ENCODE measurements around the gene INTS11. TPM values are rescaled to one million over a fixed set of nuclear protein-coding genes. Genes with fewer than 3 reads are reported as not detected.

INTS11 gene
- total and polyA plus RNA-seq, 9 of the 15 experiments (the other 6 are each of a cell fraction or from before 2014, with no cell fraction given): 3.6 to 183 (median 110) TPM

DNA sequence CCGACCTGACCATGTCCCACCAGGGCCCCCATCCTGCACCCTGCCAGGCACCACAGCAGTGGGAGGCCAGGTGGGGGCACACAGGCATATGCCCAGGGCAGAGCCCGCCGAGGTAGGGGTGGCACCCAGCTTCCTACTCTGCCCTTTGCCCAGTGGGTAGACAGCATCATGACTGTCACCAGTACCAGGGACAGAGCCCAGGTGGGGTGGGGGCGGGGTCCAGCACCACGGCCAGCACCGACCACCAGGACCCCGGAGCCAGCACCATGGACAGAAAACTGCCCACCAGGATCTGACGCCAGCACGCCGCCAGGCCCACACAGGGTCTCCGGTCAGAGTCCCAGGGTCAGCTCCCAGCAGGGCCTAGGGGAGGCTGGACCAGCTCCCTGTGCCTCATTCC is 10.4 kb upstream of the INTS11 start (continued):
- TF ChIP-seq POLR2B (IDR thresholded peaks at IDR 0.05; ENCODE audit: low read depth, partially characterized antibody): no peak
- TF ChIP-seq ZFP30 (CRISPR knock-in tag; IDR thresholded peaks at IDR 0.05; ENCODE audit: borderline replicate concordance): no peak
- TF ChIP-seq SMAD3 (CRISPR knock-in tag; conservative IDR thresholded peaks at IDR 0.05): no peak
- TF ChIP-seq XRCC3 (IDR thresholded peaks at IDR 0.05): no peak
- no peak for TF ChIP-seq ZNF318 (IDR thresholded peaks at IDR 0.05; ENCODE audit: borderline replicate concordance in 1 of 2, low read depth in 1 of 2)
- no peak for TF ChIP-seq ERF (CRISPR knock-in tag; IDR thresholded peaks at IDR 0.05)
- no peak for TF ChIP-seq ZBTB49 (CRISPR knock-in tag; IDR thresholded peaks at IDR 0.05; ENCODE audit: borderline replicate concordance)
- no peak for TF ChIP-seq ZKSCAN3 (CRISPR knock-in tag; IDR thresholded peaks at IDR 0.05)
- TF ChIP-seq KAT8 (IDR thresholded peaks at IDR 0.05; ENCODE audit: low read depth): no peak
- TF ChIP-seq TAF9B (IDR thresholded peaks at IDR 0.05; ENCODE audit: partially characterized antibody): no peak
- TF ChIP-seq ZBTB26 (CRISPR knock-in tag; IDR thresholded peaks at IDR 0.05): no peak
- TF ChIP-seq, protein P1, sequence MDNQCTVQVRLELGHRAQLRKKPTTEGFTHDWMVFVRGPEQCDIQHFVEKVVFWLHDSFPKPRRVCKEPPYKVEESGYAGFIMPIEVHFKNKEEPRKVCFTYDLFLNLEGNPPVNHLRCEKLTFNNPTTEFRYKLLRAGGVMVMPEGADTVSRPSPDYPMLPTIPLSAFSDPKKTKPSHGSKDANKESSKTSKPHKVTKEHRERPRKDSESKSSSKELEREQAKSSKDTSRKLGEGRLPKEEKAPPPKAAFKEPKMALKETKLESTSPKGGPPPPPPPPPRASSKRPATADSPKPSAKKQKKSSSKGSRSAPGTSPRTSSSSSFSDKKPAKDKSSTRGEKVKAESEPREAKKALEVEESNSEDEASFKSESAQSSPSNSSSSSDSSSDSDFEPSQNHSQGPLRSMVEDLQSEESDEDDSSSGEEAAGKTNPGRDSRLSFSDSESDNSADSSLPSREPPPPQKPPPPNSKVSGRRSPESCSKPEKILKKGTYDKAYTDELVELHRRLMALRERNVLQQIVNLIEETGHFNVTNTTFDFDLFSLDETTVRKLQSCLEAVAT (IDR thresholded peaks at IDR 0.05): no peak

Measured in K562 (cell line).